ENCODE measurements around the gene CAP2. TPM values are rescaled to one million over a fixed set of nuclear protein-coding genes. Genes with fewer than 3 reads are reported as not detected.

CAP2 gene
- total and polyA plus RNA-seq, 9 of the 15 experiments (the other 6 are each of a cell fraction or from before 2014, with no cell fraction given): not detected

DNA sequence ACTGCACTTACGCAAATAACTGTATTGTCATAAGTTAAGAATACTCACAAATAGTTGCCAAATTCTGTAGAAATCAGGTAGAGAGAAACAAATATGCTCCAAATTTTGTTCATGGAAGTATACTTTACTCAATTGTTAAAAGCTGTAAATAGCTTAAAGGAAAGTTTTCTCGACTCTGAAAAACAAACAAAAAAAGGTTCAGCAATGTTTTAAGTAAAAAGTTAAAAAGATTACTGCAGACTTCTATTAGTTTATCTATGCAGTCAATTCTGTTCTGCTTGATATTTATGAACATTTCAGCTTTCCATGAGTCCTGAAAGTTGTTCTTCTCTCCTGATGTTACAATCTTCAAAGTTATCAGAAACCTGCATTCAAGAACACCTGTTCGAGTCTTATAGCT is 169.2 kb downstream of the CAP2 start:
- no peak for TF ChIP-seq TEAD1 (CRISPR knock-in tag; IDR thresholded peaks at IDR 0.05)
- TF ChIP-seq CBX3 (IDR thresholded peaks at IDR 0.05; ENCODE audit: borderline replicate concordance in 1 of 2, low read length in 2 of 2): peak in 1 of 2 experiments; percentile 32; a peak in 1 of 3 replicates
- intact Hi-C loops (cut with micrococcal nuclease): no loop called here
- H3K36me3 ChIP-seq (ENCODE audit: control insufficient read depth, insufficient read depth, low read length): no peaks in the 10 kb centered on the region
- no peak overlapping the region for H3K4me3 ChIP-seq
- peaks cover 2 to 8% of the 10 kb centered on the region in 2 experiments; a peak in 3 of 5 replicates for H3K27me3 ChIP-seq (ENCODE audit: control insufficient read depth in 2 of 2, insufficient read depth in 2 of 2, low read length in 2 of 2)
- no TSS peak for BruUV-seq (replicated peaks)
- H3K9me1 ChIP-seq (ENCODE audit: control insufficient read depth, insufficient read depth, low read length): no peaks in the 10 kb centered on the region
- H3K79me2 ChIP-seq (ENCODE audit: control insufficient read depth, insufficient read depth, low read length): no peaks in the 10 kb centered on the region
- 4% methylated on average over 3 of the region's 3 CpGs for WGBS (ENCODE audit: insufficient coverage, low coverage, missing lambda C conversion rate)
- no peak overlapping the region for H3K27ac ChIP-seq (ENCODE audit: extremely low read depth, low read depth, low read length)
- POLR2A ChIA-PET: no interaction called here
- H4K20me1 ChIP-seq (replicated peaks; ENCODE audit: control insufficient read depth, insufficient read depth, low read length): no peaks in the 10 kb centered on the region
- DNase-seq (ENCODE audit: extremely low read depth in 1 of 4, low spot score in 3 of 4): no peak
- H2AFZ ChIP-seq (ENCODE audit: low read depth, low read length): no peak overlapping the region
- no peak overlapping the region for H3K4me2 ChIP-seq (ENCODE audit: insufficient read depth, low read length)
- H3K9me3 ChIP-seq (replicated peaks; ENCODE audit: control insufficient read depth, insufficient read depth, low read depth, low read length): no peaks in the 10 kb centered on the region
- H3K9ac ChIP-seq (ENCODE audit: insufficient read depth in 1 of 2, low read depth in 2 of 2, low read length in 2 of 2): no peak overlapping the region
- FAIRE-seq: no peak
- in situ Hi-C loops (cut with MboI): no loop called here
- ATAC-seq: no peak
- no peaks in the 10 kb centered on the region for H3K4me1 ChIP-seq (replicated peaks in 1 of 2; ENCODE audit: control insufficient read depth in 2 of 2, insufficient read depth in 2 of 2, low read length in 2 of 2)
- CTCF ChIA-PET (ENCODE audit: low intra/inter-chr PET ratio): no interaction called here

DNA sequence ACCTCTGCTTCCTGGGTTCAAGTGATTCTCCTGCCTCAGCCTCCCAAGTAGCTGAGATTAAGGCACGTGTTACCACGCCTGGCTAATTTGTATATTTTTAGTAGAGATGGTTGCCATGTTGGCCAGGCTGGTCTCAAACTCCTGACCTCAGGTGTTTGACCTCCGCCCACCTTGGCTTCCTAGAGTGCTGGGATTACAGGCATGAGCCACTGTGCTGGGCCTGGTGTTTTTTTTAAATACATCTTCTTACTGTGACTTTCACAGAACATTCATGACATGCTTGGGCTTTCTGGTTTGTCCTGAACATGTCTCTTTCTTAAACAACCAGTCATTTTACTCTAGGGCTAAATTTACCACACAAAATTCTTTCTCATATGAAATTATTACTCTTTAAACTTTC is 172.0 kb downstream of the CAP2 start:
- Histone ChIP-seq H3K9me1 (ENCODE audit: control insufficient read depth, insufficient read depth, low read length) (no peaks in the 10 kb centered on the region), H3K27ac (ENCODE audit: extremely low read depth, low read depth, low read length) (no peak overlapping the region), H3K36me3 (ENCODE audit: control insufficient read depth, insufficient read depth, low read length) (no peaks in the 10 kb centered on the region), H3K27me3 (ENCODE audit: control insufficient read depth in 2 of 2, insufficient read depth in 2 of 2, low read length in 2 of 2) (no peaks in the 10 kb centered on the region), H3K4me3 (no peak overlapping the region), H3K79me2 (ENCODE audit: control insufficient read depth, insufficient read depth, low read length) (no peaks in the 10 kb centered on the region), H3K9me3 (replicated peaks; ENCODE audit: control insufficient read depth, insufficient read depth, low read depth, low read length) (no peaks in the 10 kb centered on the region), H3K4me2 (ENCODE audit: insufficient read depth, low read length) (no peak overlapping the region), H3K9ac (ENCODE audit: insufficient read depth in 1 of 2, low read depth in 2 of 2, low read length in 2 of 2) (no peak overlapping the region), H3K4me1 (replicated peaks in 1 of 2; ENCODE audit: control insufficient read depth in 2 of 2, insufficient read depth in 2 of 2, low read length in 2 of 2) (no peaks in the 10 kb centered on the region), H2AFZ (ENCODE audit: low read depth, low read length) (no peak overlapping the region), H4K20me1 (replicated peaks; ENCODE audit: control insufficient read depth, insufficient read depth, low read length) (no peaks in the 10 kb centered on the region)
- TF ChIP-seq, protein P1, sequence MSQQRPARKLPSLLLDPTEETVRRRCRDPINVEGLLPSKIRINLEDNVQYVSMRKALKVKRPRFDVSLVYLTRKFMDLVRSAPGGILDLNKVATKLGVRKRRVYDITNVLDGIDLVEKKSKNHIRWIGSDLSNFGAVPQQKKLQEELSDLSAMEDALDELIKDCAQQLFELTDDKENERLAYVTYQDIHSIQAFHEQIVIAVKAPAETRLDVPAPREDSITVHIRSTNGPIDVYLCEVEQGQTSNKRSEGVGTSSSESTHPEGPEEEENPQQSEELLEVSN (IDR thresholded peaks at IDR 0.05; ENCODE audit: borderline replicate concordance in 1 of 2, extremely low read depth in 1 of 2, insufficient read depth in 1 of 2, insufficient read length in 1 of 2, low read depth in 1 of 2, low read length in 1 of 2, poor library complexity in 1 of 2, severe bottlenecking in 1 of 2): no peak
- peak; percentile 71 for TF ChIP-seq ZFP36 (IDR thresholded peaks at IDR 0.05; ENCODE audit: low read depth, low read length, partially characterized antibody)
- intact Hi-C loops (cut with micrococcal nuclease): no loop called here
- BruUV-seq (replicated peaks): no TSS peak
- DNase-seq (ENCODE audit: extremely low read depth in 1 of 4, low spot score in 3 of 4) (no peak), FAIRE-seq (no peak), ATAC-seq (no peak)
- ChIA-PET CTCF (ENCODE audit: low intra/inter-chr PET ratio) (no interaction called here), POLR2A (interaction anchor here (0.7 to 0.9 kb wide), 2 partner anchors 35 to 69 kb away, joined by 3 read pairs; partner anchors contain the start of gene FAM8A1)
- in situ Hi-C loops (cut with MboI): no loop called here
- 2% methylated on average over 3 of the region's 3 CpGs for WGBS (ENCODE audit: insufficient coverage, low coverage, missing lambda C conversion rate)
